Measurements from ENCODE around the gene BPI.

The BPI gene

DNA sequence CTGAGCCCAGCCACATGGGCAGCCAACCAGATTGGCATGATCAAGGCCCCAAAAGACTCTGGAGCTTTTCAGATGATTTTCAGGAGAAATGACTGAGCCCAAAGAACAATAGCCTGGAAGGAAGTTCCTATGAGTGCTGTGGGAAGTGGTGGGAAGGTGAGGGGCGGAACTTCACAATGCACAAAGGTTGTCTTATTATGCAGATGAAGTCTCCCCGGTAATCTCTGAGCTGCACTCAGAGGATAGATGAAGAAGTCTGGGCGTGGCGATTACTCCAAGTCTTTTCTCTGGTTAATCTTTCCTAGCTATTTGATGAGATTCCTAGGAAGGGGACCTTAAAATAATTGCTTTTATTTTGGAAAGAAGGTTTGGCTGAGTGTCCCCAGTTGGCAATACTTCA, 79.2 kb downstream of the BPI start:
- H3K27me3 ChIP-seq (ENCODE audit: insufficient read depth, poor library complexity, severe bottlenecking), result no peaks in the 10 kb centered on the region
- no peak for DNase-seq (ENCODE audit: low read depth in 1 of 2, low spot score in 1 of 2)
- H3K27ac ChIP-seq (replicated peaks), result no peak overlapping the region
- no peak overlapping the region for H3K4me3 ChIP-seq (replicated peaks; ENCODE audit: insufficient read depth, low read length)
- TF ChIP-seq POLR2AphosphoS5 (IDR thresholded peaks at IDR 0.05; ENCODE audit: low read depth) (no peak), GABPA (IDR thresholded peaks at IDR 0.05; ENCODE audit: low read depth) (no peak), SPI1 (IDR thresholded peaks at IDR 0.05; ENCODE audit: borderline replicate concordance, low read depth) (no peak)
- TF ChIP-seq, protein P1, sequence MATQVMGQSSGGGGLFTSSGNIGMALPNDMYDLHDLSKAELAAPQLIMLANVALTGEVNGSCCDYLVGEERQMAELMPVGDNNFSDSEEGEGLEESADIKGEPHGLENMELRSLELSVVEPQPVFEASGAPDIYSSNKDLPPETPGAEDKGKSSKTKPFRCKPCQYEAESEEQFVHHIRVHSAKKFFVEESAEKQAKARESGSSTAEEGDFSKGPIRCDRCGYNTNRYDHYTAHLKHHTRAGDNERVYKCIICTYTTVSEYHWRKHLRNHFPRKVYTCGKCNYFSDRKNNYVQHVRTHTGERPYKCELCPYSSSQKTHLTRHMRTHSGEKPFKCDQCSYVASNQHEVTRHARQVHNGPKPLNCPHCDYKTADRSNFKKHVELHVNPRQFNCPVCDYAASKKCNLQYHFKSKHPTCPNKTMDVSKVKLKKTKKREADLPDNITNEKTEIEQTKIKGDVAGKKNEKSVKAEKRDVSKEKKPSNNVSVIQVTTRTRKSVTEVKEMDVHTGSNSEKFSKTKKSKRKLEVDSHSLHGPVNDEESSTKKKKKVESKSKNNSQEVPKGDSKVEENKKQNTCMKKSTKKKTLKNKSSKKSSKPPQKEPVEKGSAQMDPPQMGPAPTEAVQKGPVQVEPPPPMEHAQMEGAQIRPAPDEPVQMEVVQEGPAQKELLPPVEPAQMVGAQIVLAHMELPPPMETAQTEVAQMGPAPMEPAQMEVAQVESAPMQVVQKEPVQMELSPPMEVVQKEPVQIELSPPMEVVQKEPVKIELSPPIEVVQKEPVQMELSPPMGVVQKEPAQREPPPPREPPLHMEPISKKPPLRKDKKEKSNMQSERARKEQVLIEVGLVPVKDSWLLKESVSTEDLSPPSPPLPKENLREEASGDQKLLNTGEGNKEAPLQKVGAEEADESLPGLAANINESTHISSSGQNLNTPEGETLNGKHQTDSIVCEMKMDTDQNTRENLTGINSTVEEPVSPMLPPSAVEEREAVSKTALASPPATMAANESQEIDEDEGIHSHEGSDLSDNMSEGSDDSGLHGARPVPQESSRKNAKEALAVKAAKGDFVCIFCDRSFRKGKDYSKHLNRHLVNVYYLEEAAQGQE (IDR thresholded peaks at IDR 0.05; ENCODE audit: insufficient replicate concordance, low read depth), result no peak
- TF ChIP-seq, protein P2, sequence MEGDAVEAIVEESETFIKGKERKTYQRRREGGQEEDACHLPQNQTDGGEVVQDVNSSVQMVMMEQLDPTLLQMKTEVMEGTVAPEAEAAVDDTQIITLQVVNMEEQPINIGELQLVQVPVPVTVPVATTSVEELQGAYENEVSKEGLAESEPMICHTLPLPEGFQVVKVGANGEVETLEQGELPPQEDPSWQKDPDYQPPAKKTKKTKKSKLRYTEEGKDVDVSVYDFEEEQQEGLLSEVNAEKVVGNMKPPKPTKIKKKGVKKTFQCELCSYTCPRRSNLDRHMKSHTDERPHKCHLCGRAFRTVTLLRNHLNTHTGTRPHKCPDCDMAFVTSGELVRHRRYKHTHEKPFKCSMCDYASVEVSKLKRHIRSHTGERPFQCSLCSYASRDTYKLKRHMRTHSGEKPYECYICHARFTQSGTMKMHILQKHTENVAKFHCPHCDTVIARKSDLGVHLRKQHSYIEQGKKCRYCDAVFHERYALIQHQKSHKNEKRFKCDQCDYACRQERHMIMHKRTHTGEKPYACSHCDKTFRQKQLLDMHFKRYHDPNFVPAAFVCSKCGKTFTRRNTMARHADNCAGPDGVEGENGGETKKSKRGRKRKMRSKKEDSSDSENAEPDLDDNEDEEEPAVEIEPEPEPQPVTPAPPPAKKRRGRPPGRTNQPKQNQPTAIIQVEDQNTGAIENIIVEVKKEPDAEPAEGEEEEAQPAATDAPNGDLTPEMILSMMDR (IDR thresholded peaks at IDR 0.05; ENCODE audit: insufficient read depth, low read length), result no peak

DNA sequence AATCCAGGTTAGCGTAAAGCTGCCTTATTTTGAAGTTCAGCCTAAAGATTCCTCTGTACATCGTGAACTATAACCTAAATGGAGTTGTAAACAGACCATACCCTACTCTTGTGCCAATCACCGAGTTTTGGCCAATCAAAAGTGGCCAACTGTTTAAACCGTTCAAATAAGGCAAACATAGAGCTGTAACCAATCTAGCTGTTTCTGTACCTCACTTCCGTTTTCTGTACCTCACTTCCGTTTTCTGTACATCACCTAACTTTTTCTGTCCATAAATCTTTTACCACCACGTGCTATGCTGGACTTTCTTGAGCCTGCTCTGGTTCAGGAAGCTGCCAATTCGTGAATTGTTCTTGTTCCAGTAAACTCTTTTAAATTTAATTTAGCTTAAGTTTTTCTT, 82.0 kb downstream of the BPI start:
- peak in 1 of 2 experiments; percentile 22 for DNase-seq (ENCODE audit: low read depth in 1 of 2, low spot score in 1 of 2)
- peak; percentile 75 for TF ChIP-seq GABPA (IDR thresholded peaks at IDR 0.05; ENCODE audit: low read depth)
- peak; percentile 92 for TF ChIP-seq SPI1 (IDR thresholded peaks at IDR 0.05; ENCODE audit: borderline replicate concordance, low read depth)
- TF ChIP-seq, protein P2 (IDR thresholded peaks at IDR 0.05; ENCODE audit: insufficient read depth, low read length), result no peak
- TF ChIP-seq, protein P1 (IDR thresholded peaks at IDR 0.05; ENCODE audit: insufficient replicate concordance, low read depth), result no peak
- TF ChIP-seq POLR2AphosphoS5 (IDR thresholded peaks at IDR 0.05; ENCODE audit: low read depth), result no peak
- no peak overlapping the region for H3K4me3 ChIP-seq (replicated peaks; ENCODE audit: insufficient read depth, low read length)

DNA sequence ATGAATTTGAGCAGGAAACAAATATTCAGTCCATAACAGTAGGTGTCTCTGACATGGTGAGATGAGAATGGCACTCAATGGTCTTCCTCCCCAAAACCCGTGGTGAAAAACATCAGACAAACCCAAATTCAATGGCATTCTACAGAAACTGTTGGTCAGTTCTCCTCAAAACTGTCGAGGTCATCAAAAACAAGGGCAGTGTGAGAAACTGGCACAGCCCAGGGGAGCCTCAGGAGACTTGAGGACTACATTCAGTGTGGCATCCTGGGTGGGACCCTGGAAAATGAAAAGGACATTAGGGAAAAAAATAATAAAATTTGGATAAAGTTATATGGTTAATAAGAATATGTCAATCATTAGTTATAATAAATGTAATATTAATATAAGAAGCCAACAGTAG, 82.9 kb downstream of the BPI start:
- no peak for TF ChIP-seq SPI1 (IDR thresholded peaks at IDR 0.05; ENCODE audit: borderline replicate concordance, low read depth)
- TF ChIP-seq, protein P1 (IDR thresholded peaks at IDR 0.05; ENCODE audit: insufficient replicate concordance, low read depth), result no peak
- Histone ChIP-seq H3K27me3 (ENCODE audit: insufficient read depth, poor library complexity, severe bottlenecking) (no peaks in the 10 kb centered on the region), H3K27ac (replicated peaks) (no peak overlapping the region), H3K4me3 (replicated peaks; ENCODE audit: insufficient read depth, low read length) (no peak overlapping the region)
- DNase-seq (ENCODE audit: low read depth in 1 of 2, low spot score in 1 of 2), result no peak

More for the DNA sequence above, 82.0 kb downstream of the BPI start:
- H3K27me3 ChIP-seq (ENCODE audit: insufficient read depth, poor library complexity, severe bottlenecking), result no peaks in the 10 kb centered on the region
- H3K27ac ChIP-seq (replicated peaks), result no peak overlapping the region

Data from HL-60 (cell line).